ENCODE data around the gene BSND.
"Not testable (repeated sequence)": the region's sequence is repeated elsewhere in the genome, so short reads cannot be mapped to it uniquely, and the experiment has no call there.

Gene BSND

DNA sequence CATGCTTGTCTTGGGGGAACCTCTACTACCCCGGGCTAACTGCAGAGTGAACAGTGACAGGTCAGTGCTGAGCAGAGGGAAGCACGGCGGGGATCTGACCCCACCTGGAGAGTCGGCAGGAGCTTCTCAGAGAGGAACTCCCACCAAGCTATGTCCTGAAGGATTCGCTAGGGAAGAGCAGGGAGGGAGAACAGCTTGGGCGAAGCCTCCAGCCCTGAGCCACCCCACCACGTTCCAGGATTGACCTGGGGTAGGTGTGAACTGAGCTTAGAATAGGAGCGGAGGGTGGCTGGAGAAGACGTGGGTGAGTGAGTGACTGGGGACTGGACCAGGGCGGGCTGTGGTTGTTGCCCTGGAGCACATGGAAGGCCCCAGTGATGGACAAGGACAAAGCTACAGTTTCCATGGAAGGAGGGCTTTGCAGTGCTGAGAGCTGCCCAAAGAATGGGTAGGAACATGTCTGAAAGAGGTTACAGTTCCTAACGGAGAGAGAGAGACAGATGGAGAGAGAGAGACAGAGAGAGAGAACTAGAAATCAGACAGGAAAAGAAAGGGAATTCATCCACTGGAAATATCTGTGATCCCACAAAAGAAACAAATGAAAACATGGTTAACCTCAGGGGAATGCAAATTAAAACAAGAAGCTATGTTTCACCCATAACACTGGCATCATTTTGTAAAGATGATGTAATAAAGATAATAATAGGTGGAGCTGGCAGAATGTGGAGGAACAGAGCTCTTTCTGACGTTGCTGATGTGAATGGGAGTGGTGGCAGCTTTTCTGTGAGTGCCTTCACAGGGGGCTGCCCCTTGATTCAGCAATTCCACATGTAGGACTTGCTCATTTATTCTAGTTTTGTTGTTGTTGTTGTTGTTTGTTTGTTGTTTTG lies 17.2 kb downstream of the BSND start:
- DNase-seq (ENCODE audit: low read depth in 2 of 2), result no peak

DNA sequence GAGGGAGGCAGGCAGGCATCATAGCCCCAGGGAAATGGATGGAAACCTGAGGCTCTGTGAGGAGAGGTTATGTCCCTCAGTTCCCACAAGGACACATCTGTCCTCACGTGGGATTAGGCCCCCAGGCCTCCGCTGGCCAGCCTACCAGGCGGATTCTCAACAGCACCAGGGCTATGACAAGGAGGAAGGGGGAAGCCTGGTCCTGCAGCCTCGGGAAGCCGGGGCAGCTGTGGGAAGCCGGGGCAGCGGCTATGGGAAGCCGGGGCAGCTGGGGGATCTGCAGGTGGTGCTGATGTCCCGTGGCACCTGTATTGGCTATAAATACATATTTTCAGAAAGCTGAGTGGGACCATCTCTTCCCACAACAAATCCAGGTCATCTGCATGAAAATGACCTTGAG lies 19.7 kb downstream of the BSND start:
- DNase-seq (ENCODE audit: low read depth in 2 of 2), result no peak

DNA sequence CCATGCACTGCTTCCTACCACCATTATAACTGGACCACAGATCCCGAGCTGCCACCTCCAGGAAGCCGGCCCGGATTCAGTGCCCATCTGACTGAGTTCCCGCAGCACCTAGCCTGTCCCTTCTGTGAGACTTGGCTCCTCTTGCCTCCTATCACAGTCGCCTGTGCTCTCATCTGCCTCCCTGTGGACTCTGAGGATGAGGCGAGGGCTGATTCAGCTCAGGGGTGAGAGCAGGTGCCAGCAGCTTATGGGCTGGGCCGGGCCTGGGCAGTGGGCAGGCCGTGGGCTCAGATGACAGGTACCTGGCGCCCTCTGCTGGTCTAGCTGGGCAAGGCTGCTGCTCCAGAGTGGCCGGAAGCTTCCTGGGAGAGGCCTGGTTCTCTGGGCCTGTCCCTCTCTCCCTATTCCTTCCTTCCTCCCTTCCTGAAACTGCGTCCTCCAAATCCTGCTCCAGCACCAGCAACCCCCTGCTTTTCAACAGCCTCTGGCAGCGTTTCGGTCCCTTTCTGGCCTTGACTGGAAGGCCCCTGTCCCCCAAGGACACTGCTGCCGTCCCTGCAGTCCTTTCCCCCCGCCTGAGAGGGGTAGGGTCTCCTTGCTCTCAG lies 23.3 kb downstream of the BSND start:
- peak in 1 of 2 donors; percentile 35 for DNase-seq (ENCODE audit: low read depth in 2 of 2)

- not testable (repeated sequence) for DNase-seq (ENCODE audit: low read depth in 2 of 2)
Measured at GRCh38 chr1:55024163-55024562, 25.4 kb downstream of the BSND start.

- not testable (repeated sequence) for DNase-seq (ENCODE audit: low read depth in 2 of 2)
Measured at GRCh38 chr1:55026682-55027081, 27.9 kb downstream of the BSND start.

DNA sequence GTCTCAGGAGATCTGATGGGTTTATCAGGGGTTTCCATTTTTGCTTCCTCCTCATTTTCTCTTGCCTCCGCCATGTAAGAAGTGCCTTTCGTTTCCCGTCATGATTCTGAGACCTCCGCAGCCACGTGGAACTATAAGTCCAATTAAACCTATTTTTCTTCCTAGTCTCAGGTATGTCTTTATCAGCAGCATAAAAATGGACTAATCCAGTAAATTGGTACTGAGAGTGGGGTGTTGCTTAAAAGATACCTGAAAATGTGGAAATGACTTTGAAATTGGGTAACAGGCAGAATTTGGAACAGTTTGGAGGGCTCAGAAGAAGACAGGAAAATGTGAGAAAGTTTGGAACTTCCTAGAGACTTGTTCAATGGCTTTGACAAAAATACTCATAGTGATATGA lies 32.4 kb downstream of the BSND start:
- not testable (repeated sequence) for DNase-seq (ENCODE audit: low read depth in 2 of 2)

GRCh38 chr1:55033265-55033614 lies 34.5 kb downstream of the BSND start:
- no peak for DNase-seq (ENCODE audit: low read depth in 2 of 2)

DNA sequence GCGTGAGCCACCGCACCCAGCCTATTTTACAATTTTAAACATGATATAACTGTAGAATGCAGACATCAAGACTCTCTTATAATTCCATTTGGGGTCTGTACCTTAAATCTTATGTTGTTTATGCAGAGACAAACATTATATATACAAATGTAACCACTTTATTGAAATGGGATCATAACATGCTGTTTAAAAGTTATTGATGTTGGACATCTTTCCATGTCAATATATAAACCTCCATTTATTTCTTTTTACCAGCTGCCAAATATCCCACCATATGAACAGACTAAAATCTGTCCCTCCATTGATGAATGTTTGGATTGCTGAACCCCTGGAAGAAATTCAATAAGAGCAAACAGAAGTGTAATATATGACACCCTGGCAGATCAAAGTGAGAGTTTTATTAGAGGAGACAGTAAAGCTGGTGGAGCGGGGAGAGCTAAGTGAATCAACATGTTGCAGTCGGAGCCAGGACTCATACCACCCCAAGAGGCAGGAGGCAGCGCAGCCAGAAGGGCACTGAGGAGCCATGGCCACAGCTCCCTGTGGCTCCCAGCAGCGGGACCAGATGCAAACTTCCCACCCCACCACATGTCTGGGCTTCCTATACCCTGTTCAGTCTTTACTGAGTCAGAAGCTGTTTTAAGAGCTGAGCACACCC lies 35.9 kb downstream of the BSND start:
- DNase-seq (ENCODE audit: low read depth in 2 of 2), result no peak

GRCh38 chr1:55035904-55036303 lies 37.2 kb downstream of the BSND start:
- no peak for DNase-seq (ENCODE audit: low read depth in 2 of 2)

DNA sequence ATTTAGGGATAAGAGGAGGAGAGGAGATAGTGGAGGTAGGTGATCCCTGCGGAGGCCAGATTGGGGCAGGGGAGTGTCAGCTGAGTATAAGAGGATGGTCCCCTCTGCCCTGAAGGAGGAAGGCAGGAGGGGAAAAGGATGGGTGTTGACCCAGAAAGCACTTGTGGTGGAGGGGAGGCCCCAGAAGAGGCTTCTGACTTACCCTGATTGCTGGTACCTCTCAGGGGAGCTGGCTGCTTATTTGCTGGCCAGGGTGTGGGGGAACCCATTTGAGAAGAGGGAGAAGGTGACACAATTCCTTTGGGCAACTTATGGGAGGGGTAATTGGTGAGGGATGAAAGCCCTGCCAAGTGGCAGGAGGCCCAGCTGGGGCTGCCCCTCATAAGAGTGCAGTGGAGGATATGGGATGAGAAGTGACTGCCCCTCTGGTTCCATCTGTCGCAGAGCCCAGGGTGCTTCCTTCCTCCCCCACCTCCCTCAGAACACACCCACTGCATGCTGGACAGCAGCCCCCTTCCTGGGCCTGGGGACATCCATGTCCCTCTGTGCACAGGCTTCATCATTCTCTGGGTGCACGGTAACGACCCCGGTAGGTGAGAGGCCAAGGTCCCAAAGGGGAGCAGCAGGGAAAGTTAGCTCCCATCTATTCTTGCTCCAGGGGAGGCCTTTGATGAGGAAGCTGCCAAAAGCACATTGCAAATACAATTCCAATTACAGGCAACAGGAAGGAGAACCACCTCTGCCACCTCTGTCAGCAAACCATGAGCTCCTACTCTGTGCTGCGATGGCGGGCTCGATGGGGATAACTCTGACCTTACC lies 39.2 kb downstream of the BSND start:
- DNase-seq (ENCODE audit: low read depth in 2 of 2), result no peak

DNA sequence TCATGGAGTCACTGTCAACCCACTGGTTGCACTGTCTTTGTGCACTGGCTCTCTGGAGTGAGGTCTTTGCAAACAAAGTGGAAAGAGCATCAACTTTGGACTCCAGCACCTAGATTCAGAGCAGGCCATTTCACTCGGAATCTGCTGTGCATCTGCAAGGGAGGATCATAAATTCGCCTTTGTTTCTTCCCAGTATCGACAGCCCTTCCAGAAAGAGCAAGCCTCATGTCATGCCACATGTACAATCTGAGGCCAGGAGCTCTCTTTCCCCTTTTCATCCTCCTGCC lies 39.8 kb downstream of the BSND start:
- DNase-seq (ENCODE audit: low read depth in 2 of 2), result no peak

- no peak for DNase-seq (ENCODE audit: low read depth in 2 of 2)
Measured at GRCh38 chr1:55038974-55039341, 40.2 kb downstream of the BSND start.

DNA sequence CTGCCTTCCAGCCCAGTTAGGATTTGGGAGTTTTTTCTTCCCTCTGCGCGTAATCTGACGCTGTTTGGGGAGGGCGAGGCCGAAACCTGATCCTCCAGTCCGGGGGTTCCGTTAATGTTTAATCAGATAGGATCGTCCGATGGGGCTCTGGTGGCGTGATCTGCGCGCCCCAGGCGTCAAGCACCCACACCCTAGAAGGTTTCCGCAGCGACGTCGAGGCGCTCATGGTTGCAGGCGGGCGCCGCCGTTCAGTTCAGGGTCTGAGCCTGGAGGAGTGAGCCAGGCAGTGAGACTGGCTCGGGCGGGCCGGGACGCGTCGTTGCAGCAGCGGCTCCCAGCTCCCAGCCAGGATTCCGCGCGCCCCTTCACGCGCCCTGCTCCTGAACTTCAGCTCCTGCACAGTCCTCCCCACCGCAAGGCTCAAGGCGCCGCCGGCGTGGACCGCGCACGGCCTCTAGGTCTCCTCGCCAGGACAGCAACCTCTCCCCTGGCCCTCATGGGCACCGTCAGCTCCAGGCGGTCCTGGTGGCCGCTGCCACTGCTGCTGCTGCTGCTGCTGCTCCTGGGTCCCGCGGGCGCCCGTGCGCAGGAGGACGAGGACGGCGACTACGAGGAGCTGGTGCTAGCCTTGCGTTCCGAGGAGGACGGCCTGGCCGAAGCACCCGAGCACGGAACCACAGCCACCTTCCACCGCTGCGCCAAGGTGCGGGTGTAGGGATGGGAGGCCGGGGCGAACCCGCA lies 40.8 kb downstream of the BSND start, which contains the start of gene PCSK9:
TSS of gene PCSK9 (plus strand) at position 207 of the 741 bp plus-strand sequence. CDS start at position 497, 290 bp downstream.
- DNase-seq (ENCODE audit: low read depth in 2 of 2), result no peak

DNA sequence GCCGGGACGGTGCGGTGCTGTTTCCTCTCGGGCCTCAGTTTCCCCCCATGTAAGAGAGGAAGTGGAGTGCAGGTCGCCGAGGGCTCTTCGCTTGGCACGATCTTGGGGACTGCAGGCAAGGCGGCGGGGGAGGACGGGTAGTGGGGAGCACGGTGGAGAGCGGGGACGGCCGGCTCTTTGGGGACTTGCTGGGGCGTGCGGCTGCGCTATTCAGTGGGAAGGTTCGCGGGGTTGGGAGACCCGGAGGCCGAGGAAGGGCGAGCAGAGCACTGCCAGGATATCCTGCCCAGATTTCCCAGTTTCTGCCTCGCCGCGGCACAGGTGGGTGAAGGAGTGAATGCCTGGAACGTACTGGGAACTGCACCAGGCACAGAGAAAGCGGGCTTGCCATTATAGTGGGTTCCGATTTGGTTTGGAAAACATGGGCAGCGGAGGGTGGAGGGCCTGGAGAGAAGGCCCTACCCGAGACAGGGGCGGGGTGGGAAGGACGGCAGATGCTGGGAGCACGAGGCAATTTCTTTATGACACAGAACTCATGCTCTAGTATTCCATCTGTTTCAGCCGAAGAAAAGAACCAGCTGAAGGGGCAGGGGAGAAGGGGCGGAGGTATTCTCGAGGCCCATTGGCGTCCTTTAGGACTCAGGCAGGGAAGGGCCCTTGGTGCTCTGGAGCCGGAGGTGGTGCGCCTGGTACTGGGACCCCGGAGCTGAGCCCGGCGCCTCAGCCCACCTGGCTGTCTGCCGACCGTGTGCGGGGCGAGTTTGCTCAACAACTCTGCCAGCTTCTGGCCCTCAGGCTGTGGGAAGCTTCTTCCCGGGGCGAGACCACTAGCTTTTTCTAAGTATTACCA lies 41.6 kb downstream of the BSND start:
- no peak for DNase-seq (ENCODE audit: low read depth in 2 of 2)

GRCh38 chr1:55040933-55041494 lies 42.3 kb downstream of the BSND start:
- no peak for DNase-seq (ENCODE audit: low read depth in 2 of 2)

DNA sequence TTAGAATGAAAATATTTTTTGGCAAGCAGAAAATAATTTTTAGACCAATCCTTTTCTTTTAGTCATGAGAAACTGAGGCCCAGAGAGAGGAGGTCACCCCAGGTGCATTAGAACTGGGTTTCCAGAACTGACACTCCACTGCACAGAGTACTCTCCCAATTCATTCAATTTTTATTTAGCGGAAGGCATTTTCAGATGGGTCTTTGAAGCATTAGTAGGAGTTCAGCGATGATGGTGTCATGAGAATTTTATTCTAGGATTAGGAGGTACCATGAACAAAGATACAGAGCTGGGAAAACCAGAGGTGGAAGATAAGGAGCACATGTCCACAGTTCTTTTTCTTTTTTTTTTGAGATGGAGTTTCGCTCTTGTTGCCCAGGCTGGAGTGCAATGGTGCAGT lies 42.9 kb downstream of the BSND start:
- DNase-seq (ENCODE audit: low read depth in 2 of 2), result no peak

- no peak for DNase-seq (ENCODE audit: low read depth in 2 of 2)
Measured at GRCh38 chr1:55043011-55043410, 44.3 kb downstream of the BSND start.

- no peak for DNase-seq (ENCODE audit: low read depth in 2 of 2)
Measured at GRCh38 chr1:55043726-55044125, 45.0 kb downstream of the BSND start.

- no peak for DNase-seq (ENCODE audit: low read depth in 2 of 2)
Measured at GRCh38 chr1:55044617-55045397, 46.1 kb downstream of the BSND start.
